Upper lobe of right lung (tissue), 1 donor: ENCODE results near the gene HNF4A. TPM values are rescaled to one million over a fixed set of nuclear protein-coding genes. Genes with fewer than 3 reads are reported as not detected.

ENCODE experiments used
- ATAC-seq: fragments of 200-7000 bp; cut with Tn5 transposase; one replicate; pipeline ENCODE4 v1.9.1; 2020; ENCODE audit warnings: mild to moderate bottlenecking, moderate library complexity
- DNase-seq: peaks from one replicate; pipeline ENCODE4 v3.0.0-alpha.2; 2020
- H3K27ac ChIP-seq: fragments of 200-600 bp; one replicate; pipeline ENCODE4 v1.8.0; 2022
- H3K27me3 ChIP-seq: fragments of 200-600 bp; one replicate; pipeline ENCODE4 v1.8.0; 2022; ENCODE audit warnings: mild to moderate bottlenecking
- H3K36me3 ChIP-seq: fragments of 200-600 bp; one replicate; pipeline ENCODE4 v1.8.0; 2022
- H3K4me1 ChIP-seq: fragments of 200-600 bp; one replicate; pipeline ENCODE4 v1.8.0; 2022
- H3K4me3 ChIP-seq: fragments of 200-600 bp; one replicate; pipeline ENCODE4 v1.8.0; 2022; ENCODE audit warnings: mild to moderate bottlenecking
- H3K9me3 ChIP-seq: fragments of 200-600 bp; one replicate; pipeline ENCODE4 v1.8.0; 2022
- CTCF ChIP-seq: fragments of 200-600 bp; IDR thresholded peaks from one replicate; pipeline ENCODE4 v1.8.0; 2022; ENCODE audit warnings: antibody characterized with exemption
- intact Hi-C: fragments of 100-400 bp; cut with DNase I; formaldehyde crosslinking; loops from one replicate; pipeline ENCODE4 v1.11.0; 2022
- total RNA-seq: library from RNA; stranded (reverse); fragmentation: NEBNext Ultra II Directional; extraction: Animal tissue kit (Norgen Biotek cat#: 25700); gene quantifications from one replicate; pipeline ENCODE4 v1.2.1, GENCODE V29; 2021
- donor health status: DM: no; HTN: yes; CAD: no; lungs with severe emphysema.

Gene HNF4A
- total RNA-seq, 1 donor from 2014 or later = 0.20 TPM

GRCh38 chr20:44431118-44431501 lies 75.6 kb downstream of the HNF4A start:
- Histone ChIP-seq H3K27me3 (peaks cover 4% of the 10 kb centered on the region), H3K4me3 (no peak overlapping the region), H3K36me3 (no peaks in the 10 kb centered on the region), H3K9me3 (no peaks in the 10 kb centered on the region), H3K27ac (no peak overlapping the region), H3K4me1 (no peaks in the 10 kb centered on the region)
- intact Hi-C loops = no loop called here
- no peak for ATAC-seq
- no peak for DNase-seq
- TF ChIP-seq CTCF = no peak

GRCh38 chr20:44431502-44432234 lies 76.2 kb downstream of the HNF4A start:
- no peak for TF ChIP-seq CTCF
- intact Hi-C loops = no loop called here
- Histone ChIP-seq H3K4me3 (no peak overlapping the region), H3K9me3 (no peaks in the 10 kb centered on the region), H3K27ac (no peak overlapping the region), H3K36me3 (no peaks in the 10 kb centered on the region), H3K4me1 (no peaks in the 10 kb centered on the region), H3K27me3 (peaks cover 4% of the 10 kb centered on the region)
- no peak for DNase-seq
- no peak for ATAC-seq

- Histone ChIP-seq H3K9me3 (no peaks in the 10 kb centered on the region), H3K36me3 (no peaks in the 10 kb centered on the region), H3K27me3 (peaks cover 4% of the 10 kb centered on the region), H3K4me1 (no peaks in the 10 kb centered on the region), H3K4me3 (no peak overlapping the region), H3K27ac (no peak overlapping the region)
- no peak for TF ChIP-seq CTCF
- DNase-seq (no peak), ATAC-seq (no peak)
- intact Hi-C loops = no loop called here
Measured at GRCh38 chr20:44432618-44433577, 77.4 kb downstream of the HNF4A start.

GRCh38 chr20:44433751-44434538 lies 78.4 kb downstream of the HNF4A start:
- no peak for TF ChIP-seq CTCF
- intact Hi-C loops = no loop called here

GRCh38 chr20:44435630-44436335 lies 80.3 kb downstream of the HNF4A start:
- no peak overlapping the region for H3K27ac ChIP-seq
- ATAC-seq (peak; percentile 62), DNase-seq (no peak)
- TF ChIP-seq CTCF = no peak
- intact Hi-C loops = no loop called here
- no peaks in the 10 kb centered on the region for H3K4me1 ChIP-seq
- no peak overlapping the region for H3K4me3 ChIP-seq
- H3K27me3 ChIP-seq = peaks cover 4% of the 10 kb centered on the region
- no peaks in the 10 kb centered on the region for H3K9me3 ChIP-seq
- no peaks in the 10 kb centered on the region for H3K36me3 ChIP-seq

More at GRCh38 chr20:44433751-44434538, 78.4 kb downstream of the HNF4A start:
- DNase-seq (no peak), ATAC-seq (no peak)
- Histone ChIP-seq H3K4me1 (no peaks in the 10 kb centered on the region), H3K27ac (no peak overlapping the region), H3K36me3 (no peaks in the 10 kb centered on the region), H3K4me3 (no peak overlapping the region), H3K27me3 (peaks cover 4% of the 10 kb centered on the region), H3K9me3 (no peaks in the 10 kb centered on the region)
